ENCODE results near the gene EXT2.

DNA sequence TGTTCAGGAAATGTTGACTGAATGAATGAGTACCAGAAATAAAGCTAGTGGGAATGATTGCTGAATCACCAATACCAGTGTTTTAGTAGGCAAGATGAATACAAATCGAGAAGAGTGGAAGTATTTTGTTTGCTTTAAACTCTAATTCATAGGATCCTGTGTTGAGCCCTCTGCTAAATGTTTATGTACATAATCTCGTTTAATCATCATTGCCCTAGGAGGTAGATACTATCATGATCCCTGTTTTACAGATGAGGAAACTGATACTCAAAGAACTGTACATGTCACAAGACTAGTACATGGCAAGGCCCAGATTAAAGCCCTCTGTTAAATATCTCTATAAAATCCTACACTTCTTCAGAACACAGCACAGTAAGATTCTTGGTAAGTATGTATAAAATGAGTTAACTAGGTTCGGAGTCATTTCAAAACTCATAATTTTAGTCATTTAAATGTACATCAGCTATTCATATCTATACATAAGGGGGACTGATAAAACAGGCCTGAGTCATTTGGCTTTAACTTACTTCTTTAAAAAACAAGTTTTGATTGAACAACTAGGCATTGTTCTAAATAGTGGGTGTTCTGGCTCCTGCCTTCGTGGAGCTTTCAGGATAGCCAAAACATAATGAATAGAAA, 97.1 kb downstream of the EXT2 start:
- TF ChIP-seq EZH2 (IDR thresholded peaks at IDR 0.05; ENCODE audit: low read depth, unreplicated experiment) (no peak), POLR2AphosphoS5 (IDR thresholded peaks at IDR 0.05; ENCODE audit: low read depth) (no peak), JUNB (IDR thresholded peaks at IDR 0.05; ENCODE audit: unreplicated experiment) (no peak)
- TF ChIP-seq, protein P1, sequence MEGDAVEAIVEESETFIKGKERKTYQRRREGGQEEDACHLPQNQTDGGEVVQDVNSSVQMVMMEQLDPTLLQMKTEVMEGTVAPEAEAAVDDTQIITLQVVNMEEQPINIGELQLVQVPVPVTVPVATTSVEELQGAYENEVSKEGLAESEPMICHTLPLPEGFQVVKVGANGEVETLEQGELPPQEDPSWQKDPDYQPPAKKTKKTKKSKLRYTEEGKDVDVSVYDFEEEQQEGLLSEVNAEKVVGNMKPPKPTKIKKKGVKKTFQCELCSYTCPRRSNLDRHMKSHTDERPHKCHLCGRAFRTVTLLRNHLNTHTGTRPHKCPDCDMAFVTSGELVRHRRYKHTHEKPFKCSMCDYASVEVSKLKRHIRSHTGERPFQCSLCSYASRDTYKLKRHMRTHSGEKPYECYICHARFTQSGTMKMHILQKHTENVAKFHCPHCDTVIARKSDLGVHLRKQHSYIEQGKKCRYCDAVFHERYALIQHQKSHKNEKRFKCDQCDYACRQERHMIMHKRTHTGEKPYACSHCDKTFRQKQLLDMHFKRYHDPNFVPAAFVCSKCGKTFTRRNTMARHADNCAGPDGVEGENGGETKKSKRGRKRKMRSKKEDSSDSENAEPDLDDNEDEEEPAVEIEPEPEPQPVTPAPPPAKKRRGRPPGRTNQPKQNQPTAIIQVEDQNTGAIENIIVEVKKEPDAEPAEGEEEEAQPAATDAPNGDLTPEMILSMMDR (conservative IDR thresholded peaks at IDR 0.05; ENCODE audit: low read depth in 2 of 2) = no peak
